GM18526 (cell line): ENCODE data around the gene GSDME.

Experiments
- POLR2A ChIP-seq: IDR thresholded peaks from 3 replicates; pipeline ENCODE4 v1.6.1; 2011; ENCODE audit not compliant: insufficient read length; ENCODE audit errors: extremely low read depth

The GSDME gene

DNA sequence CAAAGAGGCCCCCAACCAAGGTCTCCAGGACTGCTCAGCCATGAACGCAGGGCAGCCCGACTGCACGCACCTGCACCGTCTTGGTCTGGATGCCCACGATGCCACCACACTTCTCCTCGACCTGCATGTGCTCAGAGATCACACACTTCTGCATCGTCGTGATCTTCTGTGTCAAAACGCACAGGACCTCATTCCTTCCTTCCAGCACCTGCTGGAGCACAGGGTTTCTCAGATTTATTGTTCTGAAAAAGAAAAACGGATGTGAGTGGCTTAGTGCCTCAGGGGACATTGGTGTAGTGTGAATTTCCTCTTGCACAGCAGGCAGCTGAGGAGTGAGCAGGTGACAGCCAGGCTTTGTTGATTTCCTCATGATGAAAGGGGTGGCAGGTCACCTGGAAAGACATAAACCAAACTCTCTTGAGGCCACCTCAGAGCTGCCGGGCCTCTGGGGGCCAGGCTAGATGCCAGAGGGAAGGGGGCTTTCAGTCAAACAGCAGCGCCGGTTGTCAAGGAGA, 38.2 kb downstream of the GSDME start:
- TF ChIP-seq POLR2A = no peak

DNA sequence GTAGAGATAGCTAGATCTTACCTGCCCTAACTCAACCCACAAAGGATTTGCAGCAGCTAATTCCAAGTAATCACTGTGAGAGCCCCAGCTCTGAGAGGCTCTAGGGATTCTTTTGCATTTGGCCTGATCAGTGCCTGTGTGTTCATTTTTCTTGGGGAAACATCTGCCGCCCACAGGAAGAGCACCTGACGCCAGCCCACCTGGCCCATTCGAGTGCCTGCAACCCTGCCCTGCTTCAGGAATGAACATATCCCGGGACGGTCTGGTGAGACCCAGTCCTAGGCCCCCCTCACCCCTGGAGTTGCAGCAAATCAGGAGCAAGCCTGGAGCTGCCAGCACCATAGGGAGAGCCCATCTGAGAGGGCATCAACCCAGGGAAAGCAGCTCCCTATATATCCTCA, 38.8 kb downstream of the GSDME start:
- no peak for TF ChIP-seq POLR2A

DNA sequence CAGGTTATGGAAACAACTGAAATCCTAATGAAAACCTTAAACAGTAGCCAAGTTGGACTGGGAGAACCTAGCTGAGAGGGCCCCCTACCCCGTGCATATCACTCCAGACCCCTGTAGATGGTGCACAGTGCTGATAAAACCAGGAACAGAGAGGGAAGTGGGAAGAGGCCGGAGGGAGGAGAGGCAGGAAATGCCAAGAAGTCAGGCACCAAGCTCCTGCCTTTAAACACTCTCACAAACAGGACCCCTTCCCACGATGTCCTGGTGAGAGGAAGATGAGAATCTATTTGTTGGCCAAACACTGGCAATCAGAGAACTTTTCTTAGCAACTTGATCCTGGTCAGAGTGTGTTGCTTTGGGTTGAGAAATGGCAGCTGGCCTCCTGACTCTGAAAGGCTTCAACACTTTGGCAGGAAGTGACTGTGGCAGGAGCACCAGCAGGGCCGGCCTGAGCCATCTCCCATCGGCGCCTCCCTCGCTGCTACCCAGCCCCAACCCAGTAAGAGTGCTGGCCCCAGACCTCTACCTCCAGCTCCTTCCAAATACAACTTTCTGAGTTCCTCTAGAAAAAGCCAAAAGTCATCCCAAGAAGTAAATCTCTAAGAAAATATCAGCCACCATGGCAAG, 39.5 kb downstream of the GSDME start:
- TF ChIP-seq POLR2A = no peak

DNA sequence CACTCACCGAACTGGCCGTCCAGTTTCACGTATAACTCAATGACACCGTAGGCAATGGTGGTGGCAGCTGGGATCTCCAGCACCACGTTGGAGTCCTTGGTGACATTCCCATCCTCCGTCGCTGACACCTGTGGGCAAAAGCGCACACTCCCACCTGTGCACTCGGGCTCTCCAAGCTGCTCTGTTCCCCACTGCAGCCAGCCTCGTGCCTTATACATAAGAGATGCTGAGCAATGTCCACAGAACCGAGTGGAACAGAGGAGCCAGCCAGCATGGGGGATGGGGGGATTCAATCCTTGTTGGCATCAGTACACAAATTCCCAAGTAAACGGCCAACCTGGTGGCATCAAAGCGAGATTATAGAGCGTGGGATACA, 40.0 kb downstream of the GSDME start:
- TF ChIP-seq POLR2A = no peak

DNA sequence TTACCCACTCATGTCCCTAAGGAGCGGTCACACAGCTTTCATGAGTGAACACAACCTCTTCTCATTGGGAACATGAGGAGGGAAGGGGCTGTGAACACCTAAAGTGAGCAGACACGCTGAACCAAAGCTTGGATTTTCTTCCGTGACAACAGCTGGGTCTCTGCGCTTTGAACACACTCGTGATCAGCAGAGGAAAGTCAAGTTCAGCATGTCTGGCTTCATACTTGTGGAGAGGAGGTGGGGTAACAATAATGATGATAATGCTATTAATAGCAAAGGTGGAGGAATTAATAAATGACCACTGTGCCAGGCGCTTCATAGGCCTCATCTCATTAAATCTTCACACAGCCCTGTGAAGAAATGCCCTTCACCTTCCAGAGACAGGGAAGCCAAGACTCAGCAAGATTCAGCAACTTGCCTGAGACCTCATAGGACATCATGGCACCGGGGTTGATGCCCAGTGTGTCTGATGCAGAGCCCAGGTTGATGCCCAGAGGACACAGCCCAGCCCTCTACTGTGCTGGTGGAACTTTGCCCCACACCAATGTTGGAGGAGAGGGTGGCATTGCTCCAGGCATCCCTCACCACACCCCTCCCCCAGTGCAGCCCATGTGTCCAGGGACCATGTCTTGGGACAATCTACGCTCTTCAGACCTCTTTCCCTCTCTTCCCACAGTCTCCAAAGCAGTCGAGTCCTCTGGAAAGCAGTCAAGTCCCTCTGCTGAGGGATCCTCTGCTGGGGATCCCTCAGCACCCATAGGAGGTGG, 40.6 kb downstream of the GSDME start:
- no peak for TF ChIP-seq POLR2A

DNA sequence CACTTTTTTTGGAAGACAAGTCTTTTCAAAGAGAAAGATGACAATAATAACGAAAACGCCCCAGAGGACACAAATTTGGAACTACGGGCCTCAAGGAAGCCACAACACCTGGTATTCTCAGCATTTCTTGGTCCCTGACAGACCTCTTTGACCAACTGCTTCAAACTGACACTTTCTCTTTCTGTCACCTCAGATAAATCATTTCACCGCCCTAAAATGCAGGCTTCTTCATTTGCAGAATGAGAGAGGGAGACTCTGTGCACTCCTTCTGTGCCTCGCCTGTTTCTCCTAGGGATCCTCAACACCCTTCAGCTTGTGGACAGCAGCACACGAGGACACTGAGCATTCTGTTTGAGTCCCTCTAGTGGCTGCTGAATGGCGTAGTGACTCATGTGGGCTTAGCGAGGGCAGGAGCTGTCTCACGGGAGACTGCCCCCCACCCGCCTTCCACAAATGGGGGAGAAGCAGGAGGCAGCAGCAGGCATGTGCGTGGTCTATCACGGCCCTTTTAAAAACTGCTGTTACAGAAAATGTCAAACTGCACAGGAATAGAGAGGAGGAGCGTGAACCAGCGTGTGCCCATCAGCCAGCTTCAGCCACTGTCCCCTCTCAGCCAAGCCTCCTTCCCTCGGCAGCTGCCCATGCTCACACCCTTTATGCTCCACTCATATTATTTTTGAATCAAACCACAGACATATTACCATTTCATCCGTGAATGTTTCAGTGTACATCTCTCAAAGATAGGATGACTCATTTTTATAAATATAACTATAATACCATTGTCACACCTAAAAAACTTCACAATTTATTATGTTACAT, 41.4 kb downstream of the GSDME start:
- no peak for TF ChIP-seq POLR2A

DNA sequence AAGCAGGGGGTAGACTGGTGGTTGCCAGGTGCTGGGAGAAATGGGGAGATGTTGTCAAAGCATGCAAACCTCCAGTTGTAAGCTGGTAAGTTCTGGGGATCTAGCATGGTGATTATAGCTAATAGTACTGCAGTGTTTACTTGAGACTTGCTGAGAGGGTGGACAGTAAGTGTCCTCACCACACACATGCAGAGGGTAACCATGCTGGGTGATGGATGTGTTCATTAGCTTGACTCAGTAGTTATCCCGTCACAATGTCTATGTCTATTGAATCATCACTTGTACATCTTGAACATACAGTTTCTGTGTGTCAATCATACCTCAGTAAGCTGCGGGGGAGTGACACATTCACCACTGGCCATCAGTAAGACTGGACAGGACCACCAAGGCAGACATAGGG, 42.1 kb downstream of the GSDME start:
- TF ChIP-seq POLR2A = no peak

DNA sequence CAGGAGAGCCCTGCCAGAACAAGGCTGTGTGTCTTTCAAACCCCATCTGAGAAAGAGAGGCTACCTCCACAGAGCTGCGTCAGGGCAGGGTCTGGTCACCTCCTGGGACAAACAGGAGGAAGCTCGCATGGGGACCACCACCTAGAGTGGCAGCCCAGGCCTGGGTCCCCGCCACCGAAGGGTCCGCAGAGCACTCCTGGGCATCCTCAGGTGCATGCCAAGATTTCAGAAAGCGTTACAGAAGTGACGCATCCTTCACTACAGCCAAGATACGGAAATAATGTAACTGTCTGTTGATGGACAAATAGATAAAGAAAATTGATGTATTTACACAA, 42.6 kb downstream of the GSDME start:
- TF ChIP-seq POLR2A = no peak

DNA sequence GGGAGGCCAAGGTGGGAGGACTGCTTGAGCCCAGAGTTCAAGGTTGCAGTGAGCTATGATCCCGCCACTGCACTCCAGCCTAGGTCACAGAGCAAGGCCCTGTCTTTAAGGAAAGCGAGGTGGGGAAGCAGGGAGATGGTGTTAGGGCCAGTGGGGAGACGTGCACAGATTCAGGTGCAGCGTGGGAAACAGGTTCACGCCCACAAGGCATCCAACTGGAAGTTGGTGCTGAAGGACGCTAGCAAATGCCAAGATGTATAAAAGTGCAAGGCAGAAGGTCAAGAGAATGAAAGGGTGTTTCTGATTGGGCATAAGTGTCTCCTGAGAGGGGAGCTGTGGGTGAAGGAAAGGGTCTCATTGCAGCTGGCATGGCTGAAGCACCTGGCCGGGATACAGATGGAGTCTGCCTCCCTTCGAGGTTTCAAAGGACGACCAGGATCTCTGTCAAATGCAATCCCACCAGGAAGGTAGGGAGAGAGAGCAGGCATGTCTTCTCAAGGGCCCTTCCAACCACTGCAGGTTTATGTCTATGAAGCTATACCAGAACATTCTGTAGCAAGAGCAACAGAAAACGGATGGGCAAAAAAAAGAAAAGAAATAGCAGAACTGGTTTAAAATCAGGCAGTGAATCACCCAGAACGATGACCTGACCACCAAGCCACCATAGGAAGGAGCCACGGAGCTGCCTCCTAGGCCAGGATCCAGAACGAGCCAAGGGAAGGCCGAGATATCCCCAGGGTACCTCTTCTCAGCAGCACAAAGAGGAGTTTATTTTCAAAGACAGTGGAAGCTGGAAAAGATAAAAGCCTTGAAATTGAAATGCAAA, 43.2 kb downstream of the GSDME start:
- TF ChIP-seq POLR2A = no peak

DNA sequence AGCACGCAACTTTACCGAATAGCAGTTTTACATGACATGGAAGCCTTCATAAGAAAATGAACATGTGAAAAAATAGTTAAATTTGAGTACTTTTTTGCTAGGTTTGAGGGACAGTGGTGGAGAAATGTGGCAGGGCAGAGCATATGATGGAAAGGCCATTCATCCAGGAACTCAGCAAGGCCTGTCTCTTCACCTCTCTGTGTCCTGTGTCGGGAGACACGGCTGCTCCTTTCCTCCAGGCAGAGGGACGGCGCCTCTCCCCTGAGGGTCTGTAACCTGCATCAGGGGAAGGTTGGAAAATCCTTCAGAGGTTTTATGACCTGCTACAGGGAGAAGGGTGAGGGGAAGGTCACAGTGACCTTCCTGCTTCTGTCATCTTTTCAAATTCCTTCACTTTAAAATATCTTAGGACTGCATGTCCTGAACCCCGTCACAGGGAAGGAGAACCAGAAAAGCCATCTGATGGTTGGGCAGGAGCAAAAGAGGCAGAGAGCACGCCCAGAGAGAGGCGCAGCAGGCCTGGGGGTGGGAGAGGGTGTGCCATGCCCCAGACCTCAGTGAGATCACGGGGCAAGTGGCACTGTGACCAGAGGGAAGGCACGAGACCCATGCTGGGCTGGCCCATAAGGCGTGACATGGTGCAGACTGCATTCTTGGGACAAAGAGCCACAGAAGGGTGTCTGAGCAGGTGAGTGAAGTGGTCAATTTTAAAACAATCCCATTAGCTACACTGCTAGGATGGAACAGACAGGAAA, 44.0 kb downstream of the GSDME start:
- TF ChIP-seq POLR2A = no peak

DNA sequence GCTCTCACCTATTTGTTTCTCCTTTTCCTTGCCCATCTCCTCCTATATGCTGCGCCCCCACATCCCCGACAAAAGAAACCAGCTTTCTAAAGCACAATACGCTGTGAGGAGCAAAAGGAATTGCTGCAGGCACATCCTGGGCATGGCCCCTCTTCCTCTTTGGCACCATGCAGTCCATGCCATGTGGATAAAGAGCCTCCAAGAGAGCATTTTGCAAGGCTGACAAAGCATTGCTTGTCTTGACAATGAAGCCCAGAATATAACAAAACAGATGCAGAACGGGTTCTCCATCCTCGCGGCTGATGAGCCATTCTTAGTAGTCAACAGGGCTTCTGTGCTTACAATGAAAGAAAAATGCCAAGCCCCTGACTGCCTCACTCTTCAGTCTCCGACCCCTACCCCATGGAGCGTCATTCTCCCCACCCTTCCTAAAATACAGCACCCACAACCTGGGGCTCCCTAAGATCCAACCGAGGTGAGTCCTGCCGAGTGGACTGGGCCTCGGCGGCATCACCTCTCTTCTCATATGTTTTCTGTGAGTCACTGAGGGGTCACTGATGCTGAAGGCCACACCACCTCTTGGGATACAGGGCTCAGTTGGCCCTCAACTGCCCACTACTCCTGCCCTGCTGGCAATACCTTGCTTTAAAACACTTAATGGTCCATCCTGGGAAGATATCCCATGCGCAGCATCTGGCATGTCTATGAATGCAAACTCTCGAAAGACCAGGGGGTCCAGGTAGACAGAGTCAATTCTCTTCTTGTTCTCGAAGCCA, 47.5 kb downstream of the GSDME start:
- TF ChIP-seq POLR2A = no peak

DNA sequence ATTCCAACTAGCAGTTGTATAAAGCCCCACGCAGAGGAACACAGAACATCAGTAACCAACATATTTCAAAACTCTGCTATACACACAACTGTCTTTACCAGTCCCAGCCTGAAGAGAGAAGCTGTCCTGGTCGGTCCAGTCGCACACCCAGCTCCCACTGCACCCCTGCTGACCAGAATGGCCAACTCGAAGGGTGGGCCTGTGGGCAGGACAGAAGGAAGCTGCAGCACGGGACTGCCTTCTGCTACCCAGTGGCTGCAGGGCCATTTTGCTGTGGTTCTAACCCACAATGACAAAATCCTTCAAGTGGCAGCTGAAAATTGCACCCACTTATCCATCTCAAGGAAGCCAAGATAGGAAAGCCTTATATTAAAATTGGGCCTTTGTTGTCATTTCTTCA, 48.2 kb downstream of the GSDME start:
- no peak for TF ChIP-seq POLR2A

DNA sequence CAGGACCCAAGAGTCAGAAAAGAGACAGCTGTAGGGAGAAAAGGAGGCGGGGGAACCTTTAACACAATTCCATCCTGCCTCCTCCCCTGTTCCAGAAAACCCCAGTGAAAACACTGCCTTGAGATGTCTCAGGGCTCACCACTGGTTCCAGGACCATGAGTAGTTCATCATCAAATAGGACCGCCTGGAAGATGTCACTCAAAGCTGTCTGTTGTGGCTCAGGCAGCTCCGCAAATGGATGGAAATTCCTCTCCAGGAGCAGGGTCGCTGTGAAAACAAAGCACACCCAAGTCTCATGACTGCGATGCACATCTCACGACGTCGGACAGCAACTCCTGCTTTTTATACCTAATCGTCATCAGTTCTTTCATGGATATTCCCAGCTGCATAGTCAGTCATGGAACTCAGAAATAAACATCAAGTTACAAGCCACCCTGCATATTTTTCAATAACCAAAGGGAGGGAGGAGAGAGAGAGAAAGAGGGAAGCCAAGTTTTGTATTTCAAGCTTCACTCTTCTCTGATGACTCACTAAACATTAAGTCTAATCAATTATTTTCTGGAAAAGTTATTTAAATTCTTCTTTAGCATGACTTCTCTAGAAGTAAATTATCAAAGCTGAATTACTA, 49.2 kb downstream of the GSDME start:
- TF ChIP-seq POLR2A = no peak
